Measurements from ENCODE around the gene CCL15.
A peak's percentile ranks its signal among the peaks of the same experiment; 100 is the strongest.

CCL15 gene

DNA sequence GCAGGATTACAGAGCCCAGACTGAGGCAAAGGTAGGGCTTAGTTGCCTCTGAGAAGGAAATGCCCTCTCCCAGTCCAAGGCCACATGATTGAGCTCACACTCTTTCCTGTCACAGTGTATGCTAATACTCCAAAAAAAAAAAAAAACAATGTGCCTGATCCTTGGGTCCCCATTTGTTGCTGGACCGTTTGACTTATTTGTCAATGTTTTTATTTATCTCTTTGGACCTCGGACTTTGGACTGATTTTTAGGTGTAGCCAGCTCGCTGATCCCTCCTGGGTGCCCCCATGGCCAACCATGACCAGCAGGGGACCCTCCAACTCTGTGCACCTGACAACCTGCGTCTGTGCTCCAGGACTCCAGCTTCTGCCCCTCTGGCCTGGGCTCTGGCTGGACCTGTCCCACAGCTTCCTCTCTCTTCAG, 19.4 kb downstream of the CCL15 start:
- DNase-seq (ENCODE audit: low read depth) = no peak
- TF ChIP-seq, protein P1, sequence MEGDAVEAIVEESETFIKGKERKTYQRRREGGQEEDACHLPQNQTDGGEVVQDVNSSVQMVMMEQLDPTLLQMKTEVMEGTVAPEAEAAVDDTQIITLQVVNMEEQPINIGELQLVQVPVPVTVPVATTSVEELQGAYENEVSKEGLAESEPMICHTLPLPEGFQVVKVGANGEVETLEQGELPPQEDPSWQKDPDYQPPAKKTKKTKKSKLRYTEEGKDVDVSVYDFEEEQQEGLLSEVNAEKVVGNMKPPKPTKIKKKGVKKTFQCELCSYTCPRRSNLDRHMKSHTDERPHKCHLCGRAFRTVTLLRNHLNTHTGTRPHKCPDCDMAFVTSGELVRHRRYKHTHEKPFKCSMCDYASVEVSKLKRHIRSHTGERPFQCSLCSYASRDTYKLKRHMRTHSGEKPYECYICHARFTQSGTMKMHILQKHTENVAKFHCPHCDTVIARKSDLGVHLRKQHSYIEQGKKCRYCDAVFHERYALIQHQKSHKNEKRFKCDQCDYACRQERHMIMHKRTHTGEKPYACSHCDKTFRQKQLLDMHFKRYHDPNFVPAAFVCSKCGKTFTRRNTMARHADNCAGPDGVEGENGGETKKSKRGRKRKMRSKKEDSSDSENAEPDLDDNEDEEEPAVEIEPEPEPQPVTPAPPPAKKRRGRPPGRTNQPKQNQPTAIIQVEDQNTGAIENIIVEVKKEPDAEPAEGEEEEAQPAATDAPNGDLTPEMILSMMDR (conservative IDR thresholded peaks at IDR 0.05; ENCODE audit: low read depth, low read length) = no peak
- H3K4me3 ChIP-seq (ENCODE audit: low read depth, low read length) = no peak overlapping the region

DNA sequence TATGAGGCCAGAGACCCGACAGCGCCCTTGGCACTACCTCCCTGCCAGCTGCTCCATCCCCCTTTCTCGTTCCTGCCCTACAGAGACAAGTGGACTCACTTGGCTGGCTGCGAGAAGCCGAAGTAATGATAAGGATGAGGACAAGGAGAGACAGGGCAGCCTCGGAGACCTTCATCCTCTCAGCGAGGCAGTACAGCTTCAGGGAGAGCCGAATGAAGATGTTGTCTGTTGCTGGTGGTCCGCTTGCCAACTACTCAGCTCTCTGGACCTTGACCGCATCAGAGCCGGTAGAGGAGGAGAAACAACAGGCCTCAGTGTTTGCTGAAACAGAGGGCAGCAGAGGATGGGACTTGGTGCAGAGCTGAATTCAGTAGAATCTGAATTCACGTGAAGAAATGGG, 20.1 kb downstream of the CCL15 start, which contains the start of gene CCL16:
Gene CCL16 (minus strand): TSS at position 252 of the 400 bp plus-strand sequence. CDS start 77 bp downstream, at position 175.
- TF ChIP-seq, protein P1 (conservative IDR thresholded peaks at IDR 0.05; ENCODE audit: low read depth, low read length) = no peak
- H3K4me3 ChIP-seq (ENCODE audit: low read depth, low read length) = no peak within 1 kb of the TSS
- DNase-seq (ENCODE audit: low read depth) = no peak

DNA sequence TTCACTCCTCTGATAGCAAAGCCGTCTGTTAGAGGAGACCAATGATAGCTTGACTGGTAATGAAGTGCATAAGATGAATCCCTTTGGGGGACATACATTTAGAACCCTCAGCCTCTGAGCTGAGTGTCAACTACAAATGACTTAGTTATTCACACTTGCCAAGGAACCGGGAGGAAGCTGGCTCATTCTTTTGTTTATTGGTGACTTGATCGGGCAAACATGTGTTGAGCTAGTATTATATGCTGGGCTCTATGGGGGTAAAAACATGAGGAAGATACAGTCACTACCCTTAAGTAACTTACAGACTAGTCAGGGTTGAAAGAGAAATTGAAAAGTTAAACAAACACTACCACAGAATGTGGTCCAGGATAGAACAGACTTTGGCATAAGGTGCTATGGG, 23.0 kb downstream of the CCL15 start:
- TF ChIP-seq, protein P1 (conservative IDR thresholded peaks at IDR 0.05; ENCODE audit: low read depth, low read length) = no peak
- no peak for DNase-seq (ENCODE audit: low read depth)
- no peak overlapping the region for H3K4me3 ChIP-seq (ENCODE audit: low read depth, low read length)

DNA sequence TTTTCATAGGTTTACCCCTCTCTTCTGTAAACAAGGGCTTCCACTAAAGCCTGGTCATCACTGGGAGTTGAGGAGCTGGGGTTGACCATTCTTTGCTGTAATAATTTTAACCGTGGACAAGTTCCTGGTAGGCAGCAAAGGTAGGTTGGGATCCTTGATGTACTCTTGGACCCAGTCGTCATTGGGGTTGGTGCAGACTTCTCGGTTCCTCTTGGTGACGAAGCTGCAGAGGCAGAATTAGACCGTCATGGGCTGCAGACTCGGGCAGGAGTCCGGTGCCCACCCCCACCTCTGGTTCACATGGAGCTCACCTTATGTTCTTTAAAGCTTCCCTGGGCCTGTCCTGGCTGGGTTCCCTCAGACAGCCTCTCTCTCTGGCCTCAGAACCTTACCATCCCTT, 23.8 kb downstream of the CCL15 start:
- DNase-seq (ENCODE audit: low read depth) = no peak
- H3K4me3 ChIP-seq (ENCODE audit: low read depth, low read length) = no peak overlapping the region
- TF ChIP-seq, protein P1 (conservative IDR thresholded peaks at IDR 0.05; ENCODE audit: low read depth, low read length) = no peak

DNA sequence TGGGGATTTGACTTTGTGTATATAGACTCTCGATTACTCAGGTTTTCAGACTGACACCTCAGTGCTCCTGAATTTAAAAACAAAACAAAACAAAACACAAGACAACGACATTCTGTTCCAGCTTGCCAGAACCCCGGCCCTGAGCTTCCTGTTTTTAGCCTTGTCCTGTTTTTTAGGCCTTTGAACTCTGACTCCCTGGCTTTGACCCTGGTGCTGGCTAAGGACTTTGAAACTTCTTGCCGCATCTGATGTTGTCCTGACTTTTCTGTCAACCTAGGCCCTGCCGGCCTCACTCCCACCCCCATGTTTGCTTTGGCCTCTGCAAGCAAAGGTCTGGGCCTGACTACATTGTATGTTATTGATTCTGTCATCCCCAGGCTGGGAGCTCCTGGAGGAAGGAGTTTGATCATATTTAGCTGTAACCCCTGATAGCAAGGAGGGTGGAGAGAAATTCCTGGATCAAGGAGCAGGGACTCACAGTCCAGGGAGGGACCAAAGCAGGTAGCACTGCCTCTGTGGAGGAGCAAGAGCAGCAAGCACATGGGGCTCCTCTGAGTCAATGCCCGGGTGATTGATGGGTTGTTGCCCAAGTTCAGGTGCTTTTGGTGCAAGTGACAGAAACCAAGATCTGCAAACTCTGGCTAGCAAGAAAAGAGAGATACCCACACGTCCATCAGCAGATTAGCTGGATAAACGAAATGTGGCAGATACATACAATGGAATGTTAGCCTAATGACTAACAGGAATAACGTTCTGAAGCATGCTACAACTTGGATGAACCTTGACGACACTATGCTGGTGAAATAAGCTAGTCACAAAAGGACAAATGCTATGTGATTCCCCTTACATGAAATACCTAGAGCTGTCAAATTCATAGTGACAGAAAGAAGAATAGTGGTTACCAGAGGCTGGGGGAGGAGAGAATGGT, 27.8 kb downstream of the CCL15 start:
- TF ChIP-seq, protein P1 (conservative IDR thresholded peaks at IDR 0.05; ENCODE audit: low read depth, low read length) = no peak
- H3K4me3 ChIP-seq (ENCODE audit: low read depth, low read length) = no peak overlapping the region
- peak; percentile 47 for DNase-seq (ENCODE audit: low read depth)

DNA sequence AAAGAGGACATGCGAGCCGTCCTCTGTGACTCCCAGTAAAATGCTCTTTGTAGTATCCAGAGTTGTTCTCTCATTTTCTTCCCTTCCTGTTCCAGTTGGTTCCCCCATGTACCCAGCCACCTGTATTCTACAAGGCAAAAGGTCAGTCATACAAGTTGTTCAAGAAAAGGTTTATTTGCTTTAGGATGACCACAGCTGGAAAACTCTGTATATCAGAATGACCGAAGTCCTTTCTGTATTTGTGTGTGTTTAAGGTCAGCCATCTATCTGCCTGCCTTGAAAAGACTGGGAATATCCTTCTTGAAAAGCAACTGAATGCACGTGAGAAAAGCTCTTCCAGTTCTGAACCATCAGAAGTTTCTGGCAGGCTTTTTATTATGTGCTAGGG, 28.4 kb downstream of the CCL15 start:
- TF ChIP-seq, protein P1 (conservative IDR thresholded peaks at IDR 0.05; ENCODE audit: low read depth, low read length) = no peak
- H3K4me3 ChIP-seq (ENCODE audit: low read depth, low read length) = no peak overlapping the region
- DNase-seq (ENCODE audit: low read depth) = no peak

DNA sequence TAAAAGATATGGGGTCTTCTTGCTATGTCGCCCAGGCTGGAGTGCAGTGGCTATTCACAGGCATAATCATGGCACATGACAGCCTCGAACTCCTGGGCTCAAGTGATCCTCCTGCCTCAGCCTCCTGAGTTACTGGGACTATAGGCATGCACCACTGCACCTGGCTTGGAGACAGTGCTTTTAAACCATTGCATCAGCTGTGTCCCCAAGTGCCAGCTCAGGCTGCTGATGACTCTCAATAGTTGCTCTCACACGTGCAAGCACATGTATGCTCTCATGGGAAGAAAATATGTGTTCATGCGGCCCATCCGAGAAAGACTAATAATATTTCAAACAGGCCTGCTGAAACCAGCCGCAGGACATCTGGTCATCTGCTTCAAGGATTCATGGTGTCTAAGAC, 28.8 kb downstream of the CCL15 start:
- DNase-seq (ENCODE audit: low read depth) = no peak
- TF ChIP-seq, protein P1 (conservative IDR thresholded peaks at IDR 0.05; ENCODE audit: low read depth, low read length) = no peak
- no peak overlapping the region for H3K4me3 ChIP-seq (ENCODE audit: low read depth, low read length)
